Measurements from ENCODE around the gene ASPA.
"Not testable (repeated sequence)": the region's sequence is repeated elsewhere in the genome, so short reads cannot be mapped to it uniquely, and the experiment has no call there.

DNA sequence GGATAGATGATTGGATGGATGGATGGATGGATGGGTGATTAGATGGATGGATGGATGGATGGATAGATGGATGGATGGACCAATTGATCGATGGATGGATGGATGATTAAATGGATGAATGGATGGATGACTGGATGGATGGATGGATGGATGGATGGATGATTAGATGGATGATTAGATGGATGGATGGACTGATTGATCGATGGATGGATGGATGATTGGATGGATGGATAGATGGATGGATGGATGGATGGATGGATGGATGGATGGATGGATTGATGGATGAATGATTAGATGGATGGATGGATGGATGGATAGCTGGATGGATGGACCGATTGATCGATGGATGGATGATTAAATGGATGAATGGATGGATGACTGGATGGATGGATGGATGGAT, 43.7 kb downstream of the ASPA start:
- not testable (repeated sequence) for TF ChIP-seq CTCF (IDR thresholded peaks at IDR 0.05; ENCODE audit: insufficient read depth, low read length); POLR2AphosphoS5 (IDR thresholded peaks at IDR 0.05; ENCODE audit: low read depth); REST (IDR thresholded peaks at IDR 0.05; ENCODE audit: insufficient replicate concordance, low read depth)

Measured in HL-60 (cell line).